ENCODE measurements around the gene NAV1.
"Not testable (repeated sequence)": the region's sequence is repeated elsewhere in the genome, so short reads cannot be mapped to it uniquely, and the experiment has no call there.

The NAV1 gene

DNA sequence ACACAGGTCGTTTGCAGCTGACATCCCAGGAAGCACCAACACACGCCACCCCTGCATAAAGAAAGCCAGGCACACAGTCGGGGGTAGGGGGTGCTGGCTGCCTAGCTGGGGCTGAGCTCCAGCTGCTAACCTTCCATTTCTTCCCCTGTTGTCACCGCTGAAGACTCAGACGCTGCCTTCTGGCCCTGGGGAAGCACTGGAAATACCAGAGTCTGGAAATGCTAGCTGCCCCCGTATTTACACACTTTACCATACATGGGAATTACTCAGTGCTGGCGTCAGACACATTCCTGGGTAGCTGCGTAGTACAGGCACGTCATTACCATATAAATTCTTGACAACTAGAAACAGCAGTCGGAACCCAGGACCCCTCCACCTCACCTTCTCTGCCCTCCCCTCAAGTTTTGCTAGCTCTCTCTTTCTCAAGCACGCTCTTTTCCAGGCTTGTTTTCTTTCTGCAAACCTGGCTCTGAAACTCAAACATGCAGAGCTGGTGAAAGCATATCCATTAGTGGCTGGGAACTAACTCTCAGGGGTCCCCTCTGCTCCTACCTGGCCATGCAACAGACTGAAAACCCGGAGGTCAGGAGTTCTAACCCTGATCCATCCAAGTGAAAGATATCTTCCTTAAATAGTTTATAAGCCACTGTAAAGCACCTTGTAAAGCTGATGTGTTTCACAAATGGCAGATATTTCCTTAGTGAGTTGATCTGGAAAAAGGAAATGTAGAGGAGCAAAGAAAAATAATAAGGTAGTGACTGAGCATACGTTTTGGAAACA lies 35.3 kb upstream of the NAV1 start:
- no peak for DNase-seq

DNA sequence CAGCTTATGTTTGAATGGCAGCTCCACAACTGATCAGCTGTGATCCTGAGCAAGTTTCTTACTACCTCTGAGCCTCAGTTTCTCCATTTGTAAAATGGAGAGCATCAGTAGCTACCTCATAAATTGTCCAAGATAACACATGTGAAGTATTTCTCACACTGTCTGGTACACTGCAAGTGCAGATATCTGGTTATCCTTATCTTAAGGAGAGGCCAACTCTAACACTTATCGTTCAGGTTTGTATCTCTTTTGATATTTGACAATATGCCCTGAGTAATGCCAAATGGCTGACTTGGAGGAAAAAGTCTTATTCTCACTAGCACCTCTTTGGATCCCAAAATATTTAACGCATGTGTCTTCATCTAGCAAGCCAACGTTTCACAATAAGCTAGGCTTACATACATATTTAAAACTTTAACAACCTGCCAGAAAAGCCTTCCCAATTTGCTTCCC lies 34.7 kb upstream of the NAV1 start:
- no peak for DNase-seq

DNA sequence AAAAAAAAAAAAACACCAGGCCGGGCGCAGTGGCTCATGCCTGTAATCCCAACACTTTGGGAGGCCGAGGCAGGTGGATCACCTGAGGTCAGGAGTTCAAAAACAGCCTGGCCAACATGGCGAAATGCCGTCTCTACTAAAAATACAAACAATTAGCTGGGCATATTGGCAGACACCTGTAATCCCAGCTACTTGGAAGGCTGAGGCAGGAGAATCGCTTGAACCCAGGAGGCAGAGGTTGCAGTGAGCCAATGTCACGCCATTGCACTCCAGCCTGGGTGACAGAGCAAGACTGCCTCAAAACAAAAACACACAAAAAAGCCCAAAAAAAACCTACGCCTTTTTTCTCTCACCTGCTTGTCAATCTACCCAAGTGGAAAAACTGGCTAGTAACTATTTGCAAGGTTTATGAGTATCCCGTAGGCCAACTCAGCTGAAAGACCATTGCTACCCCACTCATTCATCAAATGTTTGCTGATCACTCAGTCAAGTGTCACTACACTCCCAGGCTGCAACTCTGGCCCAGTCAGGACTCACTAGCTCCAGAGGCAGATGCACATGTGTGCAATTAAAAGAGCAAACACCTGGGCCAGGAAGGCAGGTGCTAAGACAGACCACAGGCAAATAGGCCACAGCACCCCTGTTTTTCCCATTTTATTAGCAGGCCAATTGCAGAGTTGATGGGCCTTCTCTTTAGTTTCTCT lies 34.0 kb upstream of the NAV1 start:
- no peak for DNase-seq

DNA sequence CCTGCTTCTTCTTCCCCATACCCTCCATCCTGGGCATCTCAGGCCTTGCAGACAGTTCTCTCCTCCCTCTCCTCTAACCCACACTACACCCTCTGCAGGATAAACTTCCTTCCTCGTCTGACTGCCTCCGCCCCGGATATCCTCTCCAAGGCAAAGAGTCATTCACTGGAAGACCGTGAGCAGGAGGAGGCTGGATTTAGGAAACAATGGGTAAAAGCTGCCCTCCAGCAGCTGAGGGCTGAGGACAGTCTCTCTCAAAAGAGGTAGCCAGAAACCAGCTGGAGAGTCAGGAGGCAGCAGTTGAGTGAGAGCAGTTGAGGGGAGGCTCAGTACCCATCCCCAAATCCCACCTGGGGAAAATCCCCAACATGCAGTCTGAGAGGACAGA lies 33.4 kb upstream of the NAV1 start:
- no peak for DNase-seq

DNA sequence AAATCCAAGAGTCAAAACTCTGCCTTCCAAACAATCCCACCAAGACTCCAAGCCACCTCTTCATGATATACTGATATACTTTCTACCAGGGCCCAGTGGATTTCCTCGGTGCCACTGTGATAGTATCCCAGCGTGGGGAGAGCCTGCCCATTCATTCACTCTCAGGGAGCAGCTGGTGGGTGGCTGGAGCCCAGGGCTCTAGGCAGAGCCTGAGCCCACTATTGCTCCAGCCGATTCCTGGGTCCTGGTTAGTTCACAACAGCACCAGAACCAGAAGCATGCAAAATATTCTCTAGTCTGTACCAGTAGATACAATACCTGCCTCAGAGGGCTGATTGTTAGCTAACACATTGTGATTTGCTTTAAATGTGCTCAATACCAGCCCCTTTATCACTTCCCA lies 32.8 kb upstream of the NAV1 start:
- no peak for DNase-seq

DNA sequence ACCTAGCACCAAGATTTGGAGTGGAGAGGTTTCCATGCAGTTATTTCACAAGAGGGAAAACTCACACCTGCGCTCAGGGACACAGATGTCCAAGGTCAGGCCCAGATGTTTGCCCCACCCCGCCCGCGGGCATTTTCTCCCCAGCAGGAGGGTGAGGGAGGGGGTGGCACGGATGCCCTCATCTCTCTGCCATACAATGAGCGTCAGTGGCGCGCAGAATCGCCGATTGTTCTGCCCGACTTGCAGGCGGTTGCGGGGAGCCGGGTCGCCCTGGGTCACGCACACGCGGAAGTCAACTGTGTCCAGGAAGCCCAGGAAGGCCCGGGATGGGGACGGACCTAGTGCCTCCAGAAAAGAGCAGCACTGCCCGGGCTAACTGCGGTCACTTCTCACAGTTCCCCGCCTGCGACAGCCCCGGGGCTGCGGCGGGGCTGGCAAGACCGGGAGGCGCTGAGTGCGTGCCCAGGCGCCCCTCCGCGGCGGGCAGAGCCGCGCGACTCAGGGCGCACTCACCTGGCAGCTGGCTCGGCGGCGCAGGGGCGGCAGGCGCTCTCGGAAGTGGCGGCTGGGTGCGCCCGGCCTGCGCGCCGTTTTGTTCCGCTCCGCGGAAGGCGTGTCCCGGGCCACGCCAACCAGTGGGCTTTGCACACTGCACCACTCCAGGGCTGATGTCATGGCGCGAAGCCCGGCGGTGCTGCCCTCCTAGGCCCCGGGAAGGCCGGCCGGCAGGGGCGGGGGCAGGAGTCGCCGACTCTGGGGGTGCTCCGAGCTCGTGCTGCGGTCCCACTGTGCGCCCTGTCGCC lies 32.2 kb upstream of the NAV1 start, which contains the start of gene CSRP1:
TSS of gene CSRP1 (minus strand) at position 567 of the 803 bp plus-strand sequence. CDS start 10,820 bp downstream, outside the sequence.
- no peak for DNase-seq

DNA sequence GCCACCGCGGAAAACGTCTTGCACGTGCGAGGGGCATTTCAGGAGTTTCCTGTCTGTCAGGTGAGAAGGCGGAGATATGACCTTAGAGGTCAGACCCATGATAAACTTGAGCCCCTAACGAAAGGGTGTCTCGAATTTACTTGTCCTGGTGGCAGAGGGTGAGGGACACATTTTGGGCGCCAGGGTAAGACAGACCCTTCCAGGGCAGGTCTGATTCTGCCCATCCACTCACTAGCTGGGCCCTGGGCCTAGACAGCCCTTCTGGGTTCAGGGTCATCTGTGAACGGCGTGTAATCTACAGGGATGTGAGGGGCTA lies 31.6 kb upstream of the NAV1 start:
- DNase-seq = no peak

DNA sequence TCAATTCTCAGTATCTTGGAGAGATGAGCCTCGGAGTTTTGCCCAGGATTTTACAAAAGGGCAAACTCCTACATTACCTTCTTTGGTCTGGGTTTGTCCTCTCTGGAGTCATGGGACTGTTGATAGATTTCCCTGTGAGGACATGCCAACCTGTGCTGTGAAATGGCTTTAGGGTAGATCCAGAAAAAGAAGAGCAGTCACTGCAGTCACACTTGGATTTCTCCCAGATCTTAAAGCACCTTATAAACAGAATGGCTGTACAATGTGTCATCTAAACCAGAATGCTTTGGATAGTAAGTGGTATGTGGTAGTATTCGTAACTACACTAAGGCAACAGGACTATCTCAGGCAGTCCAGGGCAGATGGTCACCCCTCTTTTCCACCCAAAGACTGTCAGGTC lies 30.1 kb upstream of the NAV1 start:
- DNase-seq = no peak

DNA sequence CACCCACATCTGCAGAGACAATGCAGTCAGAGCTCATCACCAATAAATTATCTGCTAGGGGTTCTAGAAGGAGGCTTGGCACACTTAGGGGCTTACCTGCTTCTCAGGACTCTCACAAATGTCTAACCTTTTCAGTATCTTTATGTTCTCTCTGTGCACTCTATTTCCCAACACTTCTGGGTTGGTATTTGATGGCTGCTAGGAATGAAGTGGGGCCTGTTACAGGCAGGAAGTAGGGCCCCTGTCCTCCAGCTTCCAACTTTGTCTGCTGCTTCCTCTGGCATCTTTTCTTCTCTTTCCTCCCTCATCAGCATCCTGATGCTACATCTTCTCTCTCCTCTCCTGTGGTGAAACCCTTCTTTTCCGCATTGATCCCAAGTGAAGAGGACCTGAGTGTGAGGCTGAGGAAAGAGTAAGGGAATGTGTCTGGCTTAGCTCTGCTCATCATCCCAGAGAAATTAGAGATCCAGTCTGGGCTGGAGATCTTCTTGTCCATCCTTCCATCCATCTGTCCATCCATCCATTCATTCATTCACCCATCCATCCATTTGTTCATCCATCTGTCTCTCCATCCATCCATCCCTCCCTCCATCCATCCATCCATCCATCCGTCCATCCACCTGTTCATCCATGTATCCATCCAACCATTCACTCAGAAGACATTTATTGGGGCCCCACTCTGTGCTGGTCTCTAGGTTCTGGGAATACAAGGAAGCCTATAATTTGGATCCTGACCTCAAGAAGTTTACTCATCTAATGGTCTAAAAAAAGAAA lies 29.1 kb upstream of the NAV1 start:
- DNase-seq = no peak

DNA sequence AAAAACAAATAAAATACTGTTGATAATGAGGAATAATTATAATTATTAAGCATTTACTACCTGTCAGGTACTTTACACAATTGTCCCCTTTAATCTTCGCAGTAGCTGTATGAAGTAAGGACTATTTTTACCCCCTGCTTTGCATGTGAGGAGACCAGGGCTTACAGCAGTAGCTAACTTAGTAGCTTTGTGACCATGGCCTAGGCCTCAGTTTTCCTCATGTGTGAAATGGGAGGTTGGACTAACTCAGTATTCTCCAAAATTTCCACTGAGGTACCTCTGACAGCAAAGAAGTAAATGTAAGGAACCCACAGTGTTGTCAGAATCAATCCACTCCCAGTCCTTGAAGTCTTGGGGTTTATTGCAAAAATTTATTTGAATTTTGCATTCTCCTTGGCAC lies 28.2 kb upstream of the NAV1 start:
- no peak for DNase-seq

DNA sequence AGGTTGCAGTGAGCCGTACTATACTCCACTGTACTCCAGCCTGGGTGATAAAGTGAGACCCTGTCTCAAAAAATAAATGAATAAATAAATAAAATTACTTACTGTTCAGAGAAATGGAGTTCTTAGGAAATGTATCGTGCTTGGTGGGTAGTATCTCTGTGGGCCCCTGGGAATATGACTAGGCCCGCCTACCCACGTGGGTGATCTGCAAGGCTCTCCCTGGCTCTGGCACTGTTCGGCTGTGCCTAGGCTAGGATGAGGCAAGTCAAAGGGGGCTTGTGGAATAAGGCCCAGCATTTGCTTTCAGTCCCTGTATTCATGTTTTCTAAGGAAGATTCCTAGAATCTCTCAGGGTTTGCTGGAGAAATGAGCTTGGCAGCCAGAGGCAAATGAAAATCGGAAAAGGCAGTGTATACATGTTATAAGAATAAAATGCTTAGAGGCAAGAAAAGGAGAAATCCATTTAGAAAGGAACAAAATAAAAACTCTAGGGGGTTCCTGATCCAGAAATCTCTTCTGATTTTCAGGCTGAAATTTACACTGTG lies 27.5 kb upstream of the NAV1 start:
- DNase-seq = no peak

DNA sequence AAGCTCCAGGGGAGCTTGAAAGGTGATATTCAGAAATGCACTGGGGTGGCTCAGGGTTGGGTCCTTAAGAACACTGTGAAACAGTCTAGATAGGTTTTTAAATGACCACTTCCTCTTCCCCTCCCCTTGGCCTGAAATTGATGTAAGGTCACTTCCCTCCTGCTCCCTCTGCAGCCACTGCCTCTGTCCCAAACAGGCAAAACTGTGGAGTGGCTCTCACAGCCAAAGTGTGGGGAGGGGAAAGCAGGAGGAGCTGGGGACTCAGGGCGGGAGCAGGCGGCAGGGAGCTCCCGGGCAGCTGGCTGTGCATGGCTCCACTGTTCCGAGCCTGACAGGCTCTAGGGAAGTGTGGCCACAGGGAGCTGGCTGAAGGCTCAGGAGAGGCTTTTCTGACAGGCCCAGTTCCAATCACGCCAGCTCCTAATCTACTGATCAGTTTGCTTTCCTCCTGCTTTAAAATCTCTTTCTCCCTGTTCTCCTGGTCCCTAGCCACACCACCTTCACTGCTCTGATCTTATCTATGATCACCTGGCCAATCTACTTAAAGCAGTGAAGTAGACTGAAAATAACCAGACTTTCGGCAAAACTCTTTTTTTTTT lies 26.9 kb upstream of the NAV1 start:
- no peak for DNase-seq

DNA sequence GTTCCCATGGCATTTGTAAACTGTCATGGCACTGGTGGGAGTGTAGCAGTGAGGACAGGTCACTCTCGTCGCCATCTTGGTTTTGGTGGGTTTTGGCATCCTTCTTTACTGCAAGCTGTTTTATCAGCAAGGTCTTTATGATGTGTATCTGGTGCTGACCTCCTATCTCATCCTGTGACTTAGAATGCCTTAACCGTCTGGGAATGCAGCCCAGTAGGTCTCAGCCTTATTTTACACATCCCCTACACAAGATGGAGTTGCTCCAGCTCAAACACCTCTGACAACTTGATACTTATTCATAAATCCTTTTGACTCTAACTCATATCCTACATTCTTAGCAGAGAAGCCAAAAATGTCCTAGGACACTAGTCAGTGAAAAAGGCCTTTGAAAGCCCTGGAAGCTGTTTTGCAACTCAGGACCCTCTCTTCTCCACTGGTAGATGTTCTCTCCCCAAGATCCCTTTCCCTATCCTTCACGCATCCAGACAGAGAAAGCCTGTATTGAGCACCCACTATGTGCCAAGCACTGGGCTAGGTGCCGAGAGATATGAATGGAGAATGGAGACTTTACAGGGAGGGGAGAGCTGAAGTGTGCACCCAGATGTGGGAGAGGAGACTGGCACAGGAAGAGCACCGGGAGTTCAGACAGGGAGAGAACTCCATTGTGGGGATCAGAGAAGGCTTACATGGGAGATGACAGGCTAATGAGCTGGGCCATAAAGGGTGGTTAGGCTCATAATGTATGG lies 25.3 kb upstream of the NAV1 start:
- no peak for DNase-seq

DNA sequence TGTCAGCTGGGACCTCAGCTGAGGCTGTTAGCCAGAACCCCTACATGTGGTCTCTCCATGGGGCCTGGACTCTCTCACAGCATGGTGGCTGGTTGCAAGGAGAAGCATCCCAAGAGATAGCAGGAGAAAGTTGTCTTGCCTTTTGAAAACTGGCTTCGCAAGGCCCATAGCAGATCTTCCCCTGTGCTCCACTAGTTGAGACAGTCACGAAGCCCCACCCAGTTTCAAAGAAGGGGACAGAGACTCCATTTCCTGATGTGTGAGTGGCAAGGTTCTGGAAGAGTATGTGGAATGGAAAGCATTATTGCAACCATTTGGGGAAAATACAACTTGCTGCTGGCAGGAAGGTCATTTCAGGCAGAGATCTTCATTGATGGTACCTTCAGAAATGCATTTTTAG lies 24.5 kb upstream of the NAV1 start:
- no peak for DNase-seq

DNA sequence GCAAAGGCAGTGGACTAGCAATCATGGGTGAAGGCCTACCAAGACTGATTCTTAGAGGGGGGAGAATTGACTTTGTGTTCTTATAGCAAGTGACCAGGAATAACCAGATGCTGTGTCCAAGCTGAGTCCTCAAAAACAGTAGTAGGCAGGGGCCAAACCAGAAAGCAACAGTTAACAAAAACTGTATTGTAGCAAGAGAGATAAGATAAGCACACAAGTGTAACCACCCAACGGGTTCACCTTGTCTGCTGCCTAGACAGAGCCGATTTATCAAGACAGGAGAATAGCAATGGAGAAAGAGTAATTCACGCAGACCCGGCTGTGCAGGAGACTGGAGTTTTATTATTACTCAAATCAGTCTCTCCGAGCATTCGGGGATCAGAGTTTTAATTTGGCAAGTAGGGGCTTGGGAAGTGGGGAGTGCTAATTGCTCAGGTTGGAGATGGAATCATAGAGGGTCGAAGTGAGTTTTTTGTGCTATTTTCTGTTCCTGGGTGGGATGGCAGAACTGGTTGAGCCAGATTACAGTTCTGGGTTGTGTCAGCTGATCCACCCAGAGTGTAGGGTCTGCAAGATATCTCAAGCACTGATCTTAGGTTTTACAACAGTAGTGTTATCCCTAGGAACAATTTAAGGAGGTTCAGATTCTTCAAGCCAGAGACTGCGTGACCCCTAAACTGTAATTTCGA lies 23.7 kb upstream of the NAV1 start:
- no peak for DNase-seq

DNA sequence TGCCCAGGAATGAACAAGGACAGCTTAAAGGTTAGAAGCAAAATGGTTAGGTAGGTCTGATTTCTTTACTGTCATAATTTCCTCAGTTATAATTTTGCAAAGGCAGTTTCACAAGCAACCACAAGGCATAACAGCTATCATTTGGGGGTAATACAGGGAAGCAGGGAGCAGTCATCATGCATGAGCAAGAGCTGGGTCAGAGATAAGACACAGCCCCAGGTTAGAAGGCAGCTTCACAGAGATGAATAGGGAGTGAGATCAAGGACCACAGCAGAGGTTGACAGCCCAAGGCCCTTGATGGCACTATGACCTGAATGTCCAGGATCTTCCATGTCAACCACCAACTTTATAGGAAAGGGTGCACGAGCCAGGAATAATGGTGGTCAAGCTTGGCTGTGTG lies 23.0 kb upstream of the NAV1 start:
- DNase-seq = no peak

DNA sequence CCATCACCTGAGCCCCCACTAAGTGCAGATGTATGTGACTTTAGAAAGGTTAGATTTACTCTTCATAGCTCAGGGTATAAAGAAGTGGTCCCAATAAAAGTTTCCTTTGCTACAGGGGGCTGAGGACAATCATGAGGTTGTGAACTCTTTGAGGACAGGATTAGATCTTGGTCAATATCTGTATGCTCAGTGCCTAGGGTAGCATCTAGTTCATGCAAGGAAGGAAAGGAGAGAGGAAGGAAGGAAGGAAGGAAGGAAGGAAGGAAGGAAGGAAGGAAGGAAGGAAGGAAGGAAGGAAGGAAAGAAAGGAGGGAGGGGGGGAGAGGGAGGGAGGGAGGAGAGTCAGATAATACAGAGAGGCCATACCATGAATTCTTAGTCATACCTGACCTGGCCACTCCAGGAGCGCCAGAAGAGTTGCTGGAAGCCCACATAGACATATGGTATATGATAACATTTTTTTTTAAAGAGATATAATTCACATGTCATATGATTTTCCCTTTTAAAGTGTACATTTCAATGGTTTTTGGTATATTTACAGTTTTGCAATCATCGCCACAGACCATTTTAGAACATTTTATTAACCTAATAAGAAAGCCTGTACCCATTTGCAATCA lies 22.3 kb upstream of the NAV1 start:
- DNase-seq = no peak

DNA sequence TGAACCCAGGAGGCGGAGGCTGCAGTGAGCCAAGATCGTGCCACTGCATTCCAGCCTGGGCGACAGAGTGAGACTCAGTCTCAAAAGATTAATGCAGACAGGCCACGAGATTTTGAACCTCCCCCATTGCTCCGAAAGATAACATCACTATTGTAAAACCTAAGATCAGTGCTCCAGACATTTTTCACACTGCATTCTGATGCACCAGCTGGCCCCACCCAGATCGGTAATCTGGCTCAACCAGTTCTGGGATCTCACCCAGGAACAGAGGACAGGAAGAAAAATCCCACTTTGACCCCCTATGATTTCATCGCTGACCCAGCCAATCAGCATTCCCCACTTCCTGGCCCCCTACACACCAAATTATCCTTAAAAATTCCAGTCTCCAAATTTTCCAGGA lies 21.3 kb upstream of the NAV1 start:
- DNase-seq = no peak

DNA sequence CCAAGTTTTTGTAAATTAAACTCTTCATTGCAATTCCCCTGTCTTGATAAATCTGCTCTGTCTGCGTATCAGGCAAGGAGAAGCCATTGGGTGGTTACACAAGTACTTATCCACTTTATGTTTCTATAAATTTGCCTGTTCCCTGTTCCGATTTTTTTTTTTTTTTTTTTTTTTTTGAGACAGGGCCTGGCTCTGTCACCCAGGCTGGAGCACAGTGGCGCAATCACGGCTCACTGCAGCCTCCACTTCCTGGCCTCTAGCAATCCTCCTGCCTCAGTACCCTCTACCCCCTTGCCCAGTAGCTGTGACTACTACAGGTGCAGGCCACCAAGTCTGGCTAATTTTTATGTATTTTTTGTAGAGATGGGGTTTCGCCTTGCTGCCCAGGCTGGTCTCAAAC lies 20.9 kb upstream of the NAV1 start:
- no peak for DNase-seq

DNA sequence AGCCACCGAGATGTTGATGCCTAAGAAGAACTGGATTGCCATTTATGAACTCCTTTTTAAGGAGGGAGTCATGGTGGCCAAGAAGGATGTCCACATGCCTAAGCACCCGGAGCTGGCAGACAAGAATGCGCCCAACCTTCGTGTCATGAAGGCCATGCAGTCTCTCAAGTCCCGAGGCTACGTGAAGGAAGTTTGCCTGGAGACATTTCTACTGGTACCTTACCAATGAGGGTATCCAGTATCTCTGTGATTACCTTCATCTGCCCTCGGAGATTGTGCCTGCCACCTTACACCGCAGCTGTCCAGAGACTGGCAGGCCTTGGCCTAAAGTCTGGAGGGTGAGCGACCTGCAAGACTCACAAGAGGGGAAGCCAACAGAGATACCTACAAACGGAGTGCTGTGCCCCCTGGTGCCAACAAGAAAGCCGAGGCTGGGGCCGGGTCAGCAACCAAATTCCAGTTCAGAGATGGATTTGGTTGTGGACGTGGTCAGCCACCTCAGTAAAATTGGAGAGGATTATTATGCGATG lies 18.8 kb upstream of the NAV1 start:
- not testable (repeated sequence) for DNase-seq

Measured in NCI-H187 treated with DMSO at 0.1 percent for 48 hours (cell line).